Stimulated activated CD8-positive, alpha-beta memory T cell treated with anti-CD3 and anti-CD28 coated beads, Interleukin-12 subunit alpha, Interleukin-12 subunit beta, amount 100 ng/mL, for 1 hour (primary cell): Measurements from ENCODE around the gene ENPP5.
"Not testable (repeated sequence)": the region's sequence is repeated elsewhere in the genome, so short reads cannot be mapped to it uniquely, and the experiment has no call there.

ENCODE experiments used
- DNase-seq: peaks from one replicate; pipeline ENCODE4 v3.0.0-alpha.2; 2020; ENCODE audit warnings: low read depth

Gene ENPP5

DNA sequence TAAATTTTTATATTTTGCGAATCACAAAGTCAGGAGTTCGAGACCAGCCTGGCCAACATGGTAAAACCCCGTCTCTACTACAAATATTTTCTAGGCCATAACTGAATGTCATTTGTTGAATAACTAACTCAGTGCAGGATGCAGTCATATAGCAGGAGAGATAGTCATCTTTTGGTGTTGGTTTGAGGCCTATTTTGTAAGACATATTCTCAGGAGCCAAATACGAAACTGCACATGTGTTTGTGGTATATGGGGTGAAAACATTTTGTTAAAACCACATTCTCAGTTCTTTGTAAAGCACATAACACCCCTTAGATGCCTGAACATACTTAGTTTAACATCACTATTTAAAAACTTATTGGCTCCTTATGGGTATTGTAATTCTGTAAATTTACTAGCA lies 4.7 kb upstream of the ENPP5 start:
- no peak for DNase-seq

DNA sequence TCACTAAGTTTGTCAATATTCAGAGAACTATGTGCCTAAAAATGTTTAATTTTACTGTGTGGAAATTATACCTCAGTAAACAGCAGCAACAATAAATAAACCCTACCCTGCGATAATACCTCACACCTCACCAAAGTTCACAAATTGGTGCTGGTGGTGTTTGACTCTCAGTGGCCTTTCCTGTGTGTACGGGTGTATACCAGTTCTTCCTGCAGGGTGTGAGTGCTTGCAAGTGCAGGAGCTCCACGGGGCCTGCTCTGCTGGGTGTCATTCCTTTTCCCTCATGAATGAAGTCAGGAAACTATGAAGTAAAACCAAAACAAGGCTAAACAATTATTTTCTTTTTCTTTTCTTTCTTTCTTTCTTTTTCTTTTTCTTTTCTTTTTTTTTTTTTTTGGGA lies 4.1 kb upstream of the ENPP5 start:
- no peak for DNase-seq

DNA sequence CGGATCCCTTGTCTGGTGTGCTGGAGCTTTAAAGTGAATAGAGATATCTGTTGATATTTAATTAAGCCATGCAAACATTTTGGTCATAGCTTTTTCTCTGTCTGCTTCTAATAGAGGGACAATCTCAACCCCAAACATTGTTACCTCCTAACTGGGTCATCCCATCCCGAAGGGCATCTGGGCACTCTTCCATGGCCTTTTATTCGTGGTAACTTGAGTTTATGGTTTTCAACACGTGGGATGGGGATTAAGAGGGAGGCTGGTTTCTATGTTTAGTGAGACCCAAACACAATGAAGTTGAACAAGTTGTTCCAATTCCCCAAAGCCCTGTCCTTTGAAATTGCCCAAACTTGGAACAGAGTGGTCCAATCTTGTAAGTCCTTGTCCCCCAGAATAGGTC lies 1.4 kb upstream of the ENPP5 start:
- no peak for DNase-seq

DNA sequence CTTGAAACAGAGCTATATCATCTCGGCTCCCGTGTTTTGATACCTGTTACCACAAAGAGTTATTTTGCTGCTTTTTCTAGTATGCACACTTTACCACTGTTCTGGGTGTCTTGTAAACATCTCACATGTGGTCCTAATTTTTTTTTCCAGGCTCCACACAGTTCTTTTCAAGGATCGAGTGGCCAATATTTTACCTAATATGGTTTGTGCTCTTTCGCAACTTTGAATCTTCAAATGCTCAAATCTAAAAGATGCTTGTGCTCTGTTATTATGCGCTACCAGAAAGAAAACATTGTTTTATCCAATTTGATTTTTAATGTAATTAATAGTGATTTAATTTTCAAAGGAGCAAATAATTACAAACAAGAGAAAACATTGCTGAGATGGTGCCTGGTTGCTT lies 10.7 kb downstream of the ENPP5 start:
- no peak for DNase-seq

DNA sequence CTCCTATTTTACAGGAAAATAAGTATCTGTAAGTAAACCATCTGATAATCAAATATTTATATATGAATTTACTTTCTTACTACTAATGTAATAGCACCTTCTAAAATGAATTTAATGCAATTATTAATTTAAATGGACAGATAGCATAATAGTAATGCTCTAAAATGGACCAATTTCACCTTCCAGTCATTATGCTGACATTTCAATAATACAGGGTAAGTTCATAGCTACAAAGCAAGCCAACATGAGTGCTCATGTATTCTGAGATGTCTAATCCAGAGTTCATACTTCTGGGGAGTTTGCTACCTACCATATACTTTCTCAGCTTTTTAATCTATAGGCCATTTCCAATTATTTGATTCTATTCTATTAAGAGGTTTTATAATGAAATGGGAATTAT lies 11.6 kb downstream of the ENPP5 start:
- no peak for DNase-seq

DNA sequence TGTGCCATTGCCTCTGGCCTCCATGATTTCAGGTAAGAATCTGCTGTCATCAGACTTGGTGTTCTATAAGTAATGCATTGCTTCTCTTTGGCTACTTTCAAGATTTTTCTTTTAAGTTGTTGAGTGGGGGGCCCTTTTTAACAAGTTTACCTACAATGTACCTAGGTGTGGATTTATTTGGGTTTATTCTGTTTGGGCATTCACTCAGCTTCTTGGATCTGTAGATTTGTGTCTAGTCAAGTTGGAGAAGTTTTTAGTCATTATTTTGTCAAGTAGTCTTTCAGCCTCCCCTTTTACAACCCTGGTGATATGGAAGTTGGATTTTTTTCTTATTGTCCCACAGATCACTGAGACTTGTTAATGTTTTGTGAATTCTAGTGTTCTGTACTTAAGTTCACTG lies 14.1 kb downstream of the ENPP5 start:
- DNase-seq, result no peak

DNA sequence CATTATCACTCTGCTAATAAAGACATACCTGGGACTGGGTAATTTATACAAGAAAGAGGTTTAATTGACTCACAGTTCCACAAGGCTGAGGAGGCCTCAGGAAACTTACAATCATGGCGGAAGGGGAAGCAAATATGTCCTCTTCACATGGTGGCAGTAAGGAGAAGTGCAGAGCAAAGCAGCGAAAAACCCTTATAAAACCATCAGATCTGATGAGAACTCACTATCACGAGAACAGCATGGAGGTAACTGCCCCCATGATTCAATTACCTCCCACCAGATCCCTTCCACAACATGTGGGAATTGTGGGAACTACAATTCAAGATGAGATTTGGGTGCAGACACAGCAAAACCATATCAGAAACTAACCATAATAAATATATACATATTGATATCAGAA lies 21.7 kb downstream of the ENPP5 start:
- not testable (repeated sequence) for DNase-seq

DNA sequence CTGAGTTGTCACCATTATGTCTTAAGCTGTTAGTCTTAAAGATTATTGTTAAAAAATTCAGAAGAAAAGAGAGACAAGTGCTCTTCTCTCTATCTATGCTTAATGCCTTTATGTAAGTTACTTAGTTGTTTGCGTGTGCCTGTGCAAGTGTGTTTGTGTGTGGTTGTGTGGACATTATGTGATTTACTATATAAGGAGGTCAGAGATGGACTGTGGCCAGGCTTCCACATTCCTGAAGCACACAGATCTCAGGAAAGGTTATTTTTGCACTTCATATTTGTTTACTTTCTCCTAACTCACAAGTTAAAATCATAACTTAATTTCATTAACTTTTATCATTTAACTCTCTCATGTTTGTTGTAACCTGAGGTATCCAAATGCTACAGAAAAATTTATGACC lies 26.5 kb downstream of the ENPP5 start:
- no peak for DNase-seq

DNA sequence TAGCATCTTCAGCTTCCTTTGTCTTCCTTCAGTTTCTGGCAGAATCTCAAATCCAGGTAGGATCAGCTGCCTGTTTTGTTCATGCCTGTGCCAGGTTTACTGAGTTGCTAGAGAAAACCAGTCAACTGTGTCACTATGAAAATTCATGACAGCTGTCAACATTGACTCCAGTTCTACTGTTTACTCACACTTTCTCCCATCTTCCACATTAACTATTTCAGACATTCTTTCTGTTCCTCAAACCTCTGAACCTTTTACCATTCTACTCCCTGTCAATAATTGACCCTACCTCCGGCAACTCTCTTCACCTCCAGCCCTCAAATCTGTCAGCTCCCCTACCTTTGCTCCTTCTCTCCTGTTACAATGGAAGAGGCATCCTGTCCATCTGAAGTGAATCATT lies 32.5 kb downstream of the ENPP5 start:
- no peak for DNase-seq

DNA sequence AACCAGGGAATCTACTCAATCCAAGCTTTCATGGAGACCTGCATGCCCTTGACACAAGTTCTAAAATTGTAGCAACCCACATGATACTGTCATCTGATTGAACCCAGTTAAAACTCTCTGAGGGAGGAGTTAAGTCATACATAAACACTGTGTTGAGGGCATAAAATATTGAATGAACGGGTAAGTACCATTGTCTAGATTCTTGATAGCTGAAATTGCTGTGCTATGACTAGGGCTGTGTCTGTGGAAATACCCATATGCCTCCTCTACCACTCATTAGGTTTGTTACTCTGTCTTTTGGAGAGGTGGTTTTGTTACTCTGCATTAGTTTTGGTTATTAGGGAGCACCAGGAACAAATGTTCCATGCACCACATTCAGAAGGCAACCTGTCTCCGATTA lies 33.4 kb downstream of the ENPP5 start:
- no peak for DNase-seq

DNA sequence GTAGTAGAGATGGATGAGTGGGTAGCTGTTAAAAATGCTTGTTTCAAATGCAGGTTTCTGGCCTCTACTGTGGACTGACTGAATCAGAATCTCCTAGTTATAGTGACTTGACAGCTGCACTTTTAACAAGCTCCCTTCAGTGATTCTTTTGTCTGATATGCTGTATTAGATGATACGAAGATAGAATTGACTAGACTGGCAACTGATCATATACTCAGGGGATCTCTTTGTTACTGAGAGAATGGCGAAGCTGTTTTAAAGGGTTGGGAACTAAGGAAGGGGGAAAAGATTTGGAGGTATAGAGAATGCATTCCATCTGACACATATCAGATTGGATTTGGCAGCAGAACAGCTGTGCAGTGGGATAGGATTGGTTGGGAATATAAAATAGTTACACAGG lies 33.9 kb downstream of the ENPP5 start:
- no peak for DNase-seq

DNA sequence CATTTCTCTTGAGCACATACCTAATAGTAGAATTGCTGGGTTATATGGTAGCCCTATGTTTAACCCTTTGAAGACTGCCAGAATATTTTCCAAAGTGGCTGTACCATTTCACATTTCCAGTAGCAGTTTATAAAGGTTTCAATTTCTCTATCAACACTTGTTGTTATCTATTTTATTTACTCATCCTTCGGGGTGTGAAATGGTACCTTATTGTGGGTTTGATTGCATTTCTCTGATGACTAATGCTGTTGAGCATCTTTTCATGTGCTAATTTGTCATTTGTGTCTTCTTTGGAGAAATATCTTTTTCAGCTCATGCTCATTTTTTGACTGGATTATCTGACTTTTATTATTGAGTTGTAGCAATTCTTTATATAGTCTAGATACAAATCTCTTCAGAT lies 35.6 kb downstream of the ENPP5 start:
- DNase-seq, result no peak

DNA sequence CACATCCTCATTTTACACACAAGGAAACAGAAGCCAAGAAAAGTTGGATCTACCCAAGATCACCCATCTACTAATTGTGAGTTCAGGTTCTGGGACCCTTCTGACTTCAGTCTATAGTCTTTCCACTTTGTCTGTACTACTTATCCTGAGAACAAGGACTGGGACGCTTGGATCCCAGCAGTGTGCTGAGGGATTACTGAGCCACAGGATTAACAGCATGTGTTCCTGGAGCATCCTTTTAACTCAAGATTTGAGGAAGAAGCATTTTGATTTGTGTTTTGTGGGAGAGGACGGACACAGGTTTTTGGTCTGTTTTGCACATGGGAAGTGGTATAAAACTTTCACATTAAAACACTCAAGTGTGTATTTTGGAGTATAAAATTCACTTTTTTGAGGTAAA lies 36.6 kb downstream of the ENPP5 start:
- DNase-seq, result no peak

DNA sequence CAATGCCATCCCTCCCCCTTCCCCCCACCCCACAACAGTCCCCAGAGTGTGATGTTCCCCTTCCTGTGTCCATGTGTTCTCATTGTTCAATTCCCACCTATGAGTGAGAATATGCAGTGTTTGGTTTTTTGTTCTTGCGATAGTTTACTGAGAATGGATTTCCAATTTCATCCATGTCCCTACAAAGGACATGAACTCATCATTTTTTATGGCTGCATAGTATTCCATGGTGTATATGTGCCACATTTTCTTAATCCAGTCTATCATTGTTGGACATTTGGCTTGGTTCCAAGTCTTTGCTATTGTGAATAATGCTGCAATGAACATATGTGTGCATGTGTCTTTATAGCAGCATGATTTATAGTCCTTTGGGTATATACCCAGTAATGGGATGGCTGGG lies 39.5 kb downstream of the ENPP5 start:
- DNase-seq, result not testable (repeated sequence)

DNA sequence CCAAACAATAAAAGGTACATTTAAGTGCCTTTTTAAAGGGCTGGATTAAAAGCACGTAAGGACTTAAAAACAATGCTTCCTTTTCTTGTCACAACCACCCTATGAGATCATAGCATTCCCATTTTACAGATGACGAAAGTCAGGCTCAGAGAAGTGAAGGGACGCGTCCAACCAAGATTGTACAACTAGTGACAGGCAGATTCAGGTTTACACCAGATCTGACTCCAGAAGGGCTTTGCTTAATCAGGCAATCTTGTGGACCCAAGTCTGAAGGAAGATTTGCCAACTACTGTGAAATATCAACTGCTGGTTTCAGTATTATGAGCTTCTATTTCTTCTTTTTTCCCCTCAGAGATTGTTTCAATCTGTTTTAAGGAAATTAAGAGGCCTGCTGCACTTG lies 40.1 kb downstream of the ENPP5 start:
- DNase-seq, result no peak

DNA sequence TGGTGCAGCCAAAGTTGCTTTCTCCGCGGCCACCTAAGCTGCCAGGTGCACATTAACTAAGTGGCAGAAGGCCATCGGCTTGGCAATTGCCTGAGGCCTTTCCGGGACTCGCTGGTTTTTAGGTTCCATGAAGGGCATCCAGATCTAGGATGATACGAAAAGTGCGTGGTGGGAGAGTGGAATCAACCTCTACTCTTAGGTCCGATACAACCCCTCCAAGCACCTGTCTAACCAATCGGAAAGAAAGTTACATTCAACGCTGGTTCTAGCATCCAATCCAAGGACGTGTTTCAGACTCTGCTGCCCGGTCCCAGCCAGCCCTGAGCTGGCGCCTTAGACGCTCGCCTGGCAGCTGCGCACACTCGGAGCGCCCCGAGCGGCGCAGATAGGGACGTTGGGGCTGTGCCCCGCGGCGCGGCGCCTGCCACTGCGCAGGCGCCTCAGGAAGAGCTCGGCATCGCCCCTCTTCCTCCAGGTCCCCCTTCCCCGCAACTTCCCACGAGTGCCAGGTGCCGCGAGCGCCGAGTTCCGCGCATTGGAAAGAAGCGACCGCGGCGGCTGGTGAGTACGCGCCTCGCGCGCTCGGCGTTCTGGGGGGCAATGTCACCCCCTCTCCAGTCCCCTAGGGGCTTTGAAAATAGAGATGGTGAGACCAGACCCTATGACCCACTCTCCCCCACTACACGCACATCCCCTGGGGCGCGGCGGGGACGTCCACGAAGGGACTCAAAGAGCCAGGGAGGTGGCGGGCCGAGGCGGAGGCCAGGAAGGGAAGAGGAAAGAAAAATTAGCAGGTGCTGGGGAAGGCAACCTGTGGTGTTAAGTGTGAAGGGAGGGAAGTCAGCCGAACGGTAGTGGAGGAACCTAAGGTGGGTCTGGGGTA lies 40.9 kb downstream of the ENPP5 start, which contains the start of gene ENPP4:
TSS of gene ENPP4 (plus strand) at position 361 of the 883 bp plus-strand sequence. CDS start 9,595 bp downstream, outside the sequence.
- DNase-seq, result peak; percentile 76

DNA sequence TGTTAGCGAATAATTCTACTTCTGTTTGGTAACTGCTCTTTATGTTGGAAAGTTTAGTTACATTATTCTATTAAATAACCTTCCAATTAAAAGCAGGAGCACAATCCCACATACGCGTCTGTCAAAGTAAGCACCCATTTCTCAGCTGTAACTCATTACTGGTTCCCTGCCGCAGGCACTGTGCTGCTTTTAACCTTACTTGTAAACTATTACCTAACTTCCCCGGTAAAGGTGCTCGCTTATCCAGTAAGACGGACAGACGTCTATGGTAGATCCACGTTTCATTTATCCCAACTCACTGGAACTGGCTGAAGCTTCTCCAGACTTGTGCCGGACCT lies 41.5 kb downstream of the ENPP5 start:
- DNase-seq, result peak; percentile 3

DNA sequence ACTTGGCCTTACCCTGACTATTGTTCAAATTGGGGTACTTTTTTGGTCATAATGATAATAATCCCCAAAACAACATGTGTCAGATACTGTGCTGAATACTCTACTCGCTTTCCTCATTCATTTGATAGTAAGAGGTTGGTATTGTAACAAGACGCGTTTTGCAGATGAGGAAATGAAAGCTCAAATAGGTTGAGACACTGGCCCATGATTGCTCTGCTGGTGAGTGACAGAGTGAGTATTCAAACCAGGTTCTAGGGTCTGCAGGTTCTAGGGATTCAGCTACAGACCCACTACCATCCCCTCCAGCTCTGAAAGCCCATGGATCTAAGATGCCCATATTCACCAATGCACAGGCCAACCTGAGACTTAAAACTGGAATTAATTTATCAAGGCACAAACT lies 42.3 kb downstream of the ENPP5 start:
- no peak for DNase-seq

DNA sequence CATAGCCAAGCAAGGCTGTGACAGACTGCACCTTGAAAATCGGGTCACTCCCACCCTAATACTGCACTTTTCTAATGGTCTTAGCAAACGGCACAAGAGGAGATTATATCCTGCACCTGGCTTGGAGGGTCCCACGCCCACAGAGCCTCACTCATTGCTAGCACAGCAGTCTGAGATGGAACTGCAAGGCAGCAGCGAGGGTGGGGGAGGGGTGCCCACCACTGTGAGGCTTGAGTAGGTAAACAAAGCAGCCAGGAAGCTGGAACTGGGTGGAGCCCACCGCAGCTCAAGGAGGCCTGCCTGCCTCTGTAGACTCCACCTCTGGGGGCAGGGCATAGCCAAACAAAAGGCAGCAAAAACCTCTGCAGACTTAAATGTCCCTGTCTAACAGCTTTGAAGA lies 51.1 kb downstream of the ENPP5 start:
- DNase-seq, result not testable (repeated sequence)

DNA sequence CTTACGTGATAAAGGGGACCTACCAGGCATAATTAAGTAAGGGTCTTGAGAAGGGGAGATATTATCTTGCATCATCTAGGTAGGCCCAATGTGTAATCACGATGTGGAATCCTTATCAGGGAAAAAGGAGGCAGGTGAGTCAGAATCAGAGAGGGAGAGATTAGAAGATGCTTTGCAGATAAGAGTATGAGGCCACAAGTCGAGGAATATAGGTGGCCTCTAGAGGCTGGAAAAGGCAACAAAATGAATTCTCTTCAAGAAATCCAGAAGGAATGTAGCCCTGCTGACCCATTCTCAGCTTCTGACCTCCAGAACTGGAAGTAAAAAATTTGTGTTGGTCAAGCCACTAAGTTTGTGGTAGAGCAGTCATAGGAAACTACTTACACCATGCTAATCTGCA lies 51.9 kb downstream of the ENPP5 start:
- no peak for DNase-seq

DNA sequence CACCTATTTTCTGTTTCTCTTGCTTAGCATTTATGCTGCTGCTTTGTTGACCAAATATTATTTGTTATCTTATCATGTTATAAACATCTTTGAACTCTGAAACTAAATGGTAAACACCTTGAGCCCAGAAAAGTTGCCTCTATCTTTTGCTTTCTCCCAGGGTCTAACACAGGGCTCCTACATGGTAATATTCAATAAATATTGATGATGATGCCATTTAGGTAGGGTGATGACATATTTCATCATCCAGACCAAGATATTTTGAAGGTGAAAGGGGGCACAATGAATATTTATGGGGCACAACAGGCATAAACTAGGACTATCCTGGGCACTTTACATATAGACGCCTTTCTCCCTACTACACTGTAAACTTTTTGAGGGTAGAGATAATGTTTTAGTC lies 52.6 kb downstream of the ENPP5 start:
- DNase-seq, result no peak

DNA sequence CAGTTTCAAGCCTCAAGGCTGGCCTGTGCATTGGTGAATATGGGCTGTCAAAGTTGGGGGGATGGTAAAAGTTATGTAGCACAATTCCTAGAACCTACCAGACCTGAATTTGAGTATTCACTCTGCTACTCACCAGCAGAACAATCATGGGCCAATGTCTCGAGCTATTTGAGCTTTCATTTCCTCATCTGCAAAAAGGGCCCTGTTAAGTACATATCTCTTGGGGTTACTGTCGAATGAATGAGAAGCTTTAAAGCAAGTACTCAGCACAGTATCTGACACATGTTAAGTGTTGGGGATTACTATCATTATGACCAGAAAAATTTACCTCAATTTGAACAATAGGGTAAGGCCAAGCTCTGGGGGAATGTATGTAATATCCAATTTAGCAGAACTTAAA lies 54.5 kb downstream of the ENPP5 start:
- no peak for DNase-seq

DNA sequence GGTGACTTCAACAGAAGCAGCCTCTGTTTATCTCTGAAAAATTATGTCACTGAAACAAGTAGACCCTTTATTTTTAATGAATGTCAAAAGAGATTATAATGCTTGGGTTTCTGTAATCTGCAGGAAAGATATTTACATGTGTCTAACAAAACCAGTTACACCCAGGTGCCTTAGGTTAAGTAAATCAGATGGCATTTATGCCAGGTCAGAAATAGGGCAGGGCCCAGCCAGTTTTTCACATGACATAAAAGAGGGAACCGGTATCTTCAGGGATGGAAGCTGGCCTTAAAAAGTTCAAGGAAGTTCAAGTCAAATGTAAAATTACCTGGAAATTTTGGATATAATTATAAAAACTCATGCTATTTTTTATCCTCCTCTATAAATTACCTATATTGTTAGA lies 55.1 kb downstream of the ENPP5 start:
- no peak for DNase-seq

DNA sequence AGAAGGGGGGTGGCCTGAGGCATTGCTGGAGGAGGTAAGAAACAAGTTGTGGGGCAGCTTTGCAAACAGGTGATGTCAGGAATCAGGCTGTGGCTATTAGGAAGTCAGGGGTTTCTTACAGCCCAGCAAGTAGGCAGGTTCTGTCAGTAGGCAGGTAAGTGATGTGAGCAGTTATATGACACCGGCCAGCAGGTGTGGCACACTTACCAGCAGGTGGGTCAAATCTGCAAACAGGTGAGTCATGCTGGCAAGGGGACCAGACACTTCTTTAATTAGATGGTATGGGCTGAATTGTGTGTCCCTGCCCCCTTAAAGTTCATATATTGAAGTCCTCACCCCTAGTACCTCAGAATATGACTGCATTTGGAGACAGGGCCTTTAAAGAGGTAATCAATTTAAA lies 57.4 kb downstream of the ENPP5 start:
- DNase-seq, result no peak
